Transverse colon (tissue), 3 donors: ENCODE measurements around the gene GPR142.

Source experiments
- CTCF ChIP-seq, 5 experiments: fragments of 200-600 bp in 3 of 5; fragments of 450-650 bp in 2 of 5; sonication (generic) in 3 of 5; IDR thresholded peaks; 1 replicate in 2 of 5; 2 replicates in 3 of 5; pipeline ENCODE4 v1.5.1; 2016 to 2017; ENCODE audit warnings: antibody characterized with exemption in 5 of 5, inconsistent platforms in 3 of 5, mild to moderate bottlenecking in 2 of 5, moderate library complexity in 1 of 5
- POLR2A ChIP-seq: fragments of 450-650 bp; IDR thresholded peaks from one replicate; pipeline ENCODE4 v1.6.1; 2016; ENCODE audit warnings: antibody characterized with exemption, mild to moderate bottlenecking, moderate library complexity

- no peak for TF ChIP-seq CTCF (IDR thresholded peaks at IDR 0.05)
- TF ChIP-seq POLR2A = no peak
These were observed 46.2 kb downstream of the GPR142 start for GRCh38 chr17:74413491-74413890.
